Hepatic stellate cell (primary cell): ENCODE data around the gene CCN2.
"Not testable (repeated sequence)": the region's sequence is repeated elsewhere in the genome, so short reads cannot be mapped to it uniquely, and the experiment has no call there.

Source experiments
- DNase-seq: peaks from one replicate; pipeline ENCODE4 v3.0.0; 2011; ENCODE audit warnings: low spot score

The CCN2 gene

DNA sequence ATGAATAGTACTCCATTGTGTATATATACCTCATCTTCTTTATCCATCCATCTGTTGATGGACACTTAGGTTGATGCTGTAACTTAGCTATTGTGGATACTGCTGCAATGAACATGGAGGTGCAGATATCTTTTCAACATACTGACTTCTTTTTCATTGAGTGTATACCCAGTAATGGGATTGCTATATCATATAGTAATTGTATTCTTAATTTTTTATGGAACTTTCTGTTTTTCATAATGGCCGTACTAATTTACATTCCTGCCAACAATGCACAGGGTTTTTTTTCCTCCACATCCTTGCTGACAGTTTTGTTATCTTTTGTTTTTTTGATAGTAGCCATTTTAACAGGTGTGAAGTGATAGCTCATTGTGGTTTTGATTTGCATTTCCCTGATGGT lies 5.2 kb downstream of the CCN2 start:
- no peak for DNase-seq

GRCh38 chr6:131937703-131938631 lies 13.2 kb downstream of the CCN2 start:
- peak; percentile 47 for DNase-seq

DNA sequence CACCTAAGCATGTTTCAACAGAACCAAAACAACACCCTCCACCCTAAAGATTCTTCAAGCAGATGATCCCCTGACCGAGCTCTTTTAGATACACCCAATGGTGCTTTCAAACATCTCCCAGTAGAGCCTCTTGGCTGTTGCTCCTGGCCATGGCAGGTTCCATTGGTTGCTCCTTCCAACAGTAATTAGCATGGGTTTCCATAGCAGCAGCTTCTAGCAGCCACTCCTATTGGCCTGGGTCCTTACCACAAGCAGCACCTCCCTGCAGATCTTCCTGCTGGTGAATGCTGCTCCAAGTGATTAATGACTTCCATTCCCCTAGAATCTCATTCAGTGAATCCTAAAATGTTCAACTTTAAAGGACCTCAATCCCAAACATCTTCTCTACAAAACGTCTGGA lies 13.9 kb downstream of the CCN2 start:
- DNase-seq: no peak

DNA sequence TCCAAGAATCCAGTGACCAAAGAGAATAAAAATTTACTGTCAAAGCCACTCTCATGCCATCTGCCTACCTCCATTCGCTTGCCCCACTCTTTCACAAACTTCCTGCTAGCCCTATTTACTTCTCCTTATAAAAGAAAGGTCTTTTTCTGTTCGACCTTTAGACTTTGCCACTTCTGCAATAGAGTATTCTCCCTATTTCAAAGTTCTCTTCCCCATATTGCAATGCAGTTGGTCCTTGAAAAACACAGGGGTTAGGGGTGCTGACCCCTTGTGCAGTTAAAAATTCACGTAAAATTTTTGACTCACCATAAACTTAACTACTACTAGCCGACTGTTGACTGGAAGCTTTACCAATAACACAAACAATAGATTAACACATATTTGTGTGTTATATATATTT lies 15.0 kb downstream of the CCN2 start:
- no peak for DNase-seq

DNA sequence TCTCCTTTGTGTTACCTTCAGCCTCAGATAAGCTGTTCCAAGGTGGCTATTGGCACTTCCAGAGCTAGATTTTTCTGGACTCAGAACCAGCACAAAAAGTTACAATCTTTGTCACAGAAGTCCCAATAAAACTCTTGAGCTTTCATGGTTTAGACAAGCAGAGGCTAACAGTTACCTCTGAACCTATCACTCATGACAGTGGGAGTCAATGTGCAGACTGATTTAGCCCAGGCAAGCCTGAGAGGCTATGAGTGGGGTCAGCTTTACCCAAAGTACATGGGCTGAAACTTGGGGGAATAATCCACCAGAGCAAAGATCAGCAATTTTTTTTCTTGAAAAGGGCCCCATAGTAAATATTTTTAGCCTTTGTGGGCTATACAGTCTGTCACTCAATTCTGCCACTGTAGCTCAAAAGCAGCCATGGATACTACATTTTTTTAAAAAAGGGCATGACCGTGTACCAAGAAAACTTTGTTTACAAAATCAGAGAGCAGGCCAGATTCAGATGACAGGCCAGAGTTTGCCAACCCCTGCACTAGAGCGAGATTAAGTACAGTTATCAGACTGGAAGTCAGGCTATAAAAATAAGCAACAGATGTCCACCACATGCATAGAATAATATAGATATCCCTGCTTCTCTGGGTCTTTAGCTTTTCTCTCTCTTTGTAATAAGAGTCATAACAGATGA lies 20.0 kb downstream of the CCN2 start:
- DNase-seq: no peak

DNA sequence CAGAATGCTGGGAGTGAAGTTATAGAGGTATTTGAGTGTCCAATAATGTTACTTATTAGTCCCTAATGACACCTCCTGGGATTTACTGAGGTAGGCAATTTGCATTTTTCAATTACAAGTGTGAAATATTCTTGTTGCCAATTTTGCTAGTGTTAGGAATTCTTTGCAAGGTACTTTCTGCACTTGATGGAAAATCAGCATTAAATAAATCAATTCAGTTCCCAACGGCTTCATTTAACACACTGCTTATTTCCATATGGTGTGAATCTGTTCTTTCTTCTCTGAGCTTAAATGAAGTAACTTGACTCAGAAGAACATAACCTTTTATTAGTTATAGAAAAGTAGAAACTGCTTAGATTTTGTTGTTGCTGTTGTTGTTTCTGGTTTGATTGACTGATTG lies 21.2 kb downstream of the CCN2 start:
- no peak for DNase-seq

GRCh38 chr6:131929264-131929663 lies 21.9 kb downstream of the CCN2 start:
- DNase-seq: no peak

GRCh38 chr6:131924881-131925474 lies 26.2 kb downstream of the CCN2 start:
- DNase-seq: peak; percentile 44

DNA sequence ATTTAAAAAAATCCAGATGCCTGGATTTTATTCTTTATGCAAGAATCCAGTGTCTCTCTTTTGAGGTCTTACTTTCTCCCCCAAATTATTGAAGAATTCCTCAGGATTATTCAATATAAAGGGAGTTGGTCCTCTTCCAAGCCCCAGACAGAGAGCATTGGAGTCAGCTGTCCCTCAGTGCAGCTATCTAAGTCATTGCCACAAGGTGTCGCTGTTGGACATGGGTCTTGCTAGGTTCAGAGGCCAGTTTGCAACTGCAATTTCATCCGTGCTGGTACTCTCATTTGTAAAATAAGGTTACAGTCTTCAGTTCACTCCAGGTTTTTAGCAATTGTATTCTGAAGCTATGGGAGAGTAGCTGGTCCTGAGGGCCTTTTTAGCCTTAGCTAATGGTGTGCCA lies 27.8 kb downstream of the CCN2 start:
- no peak for DNase-seq

- DNase-seq: no peak
Measured at GRCh38 chr6:131920656-131921055, 30.5 kb downstream of the CCN2 start.

- no peak for DNase-seq
Measured at GRCh38 chr6:131918650-131919355, 32.4 kb downstream of the CCN2 start.

- DNase-seq: no peak
Measured at GRCh38 chr6:131917763-131918649, 33.2 kb downstream of the CCN2 start.

DNA sequence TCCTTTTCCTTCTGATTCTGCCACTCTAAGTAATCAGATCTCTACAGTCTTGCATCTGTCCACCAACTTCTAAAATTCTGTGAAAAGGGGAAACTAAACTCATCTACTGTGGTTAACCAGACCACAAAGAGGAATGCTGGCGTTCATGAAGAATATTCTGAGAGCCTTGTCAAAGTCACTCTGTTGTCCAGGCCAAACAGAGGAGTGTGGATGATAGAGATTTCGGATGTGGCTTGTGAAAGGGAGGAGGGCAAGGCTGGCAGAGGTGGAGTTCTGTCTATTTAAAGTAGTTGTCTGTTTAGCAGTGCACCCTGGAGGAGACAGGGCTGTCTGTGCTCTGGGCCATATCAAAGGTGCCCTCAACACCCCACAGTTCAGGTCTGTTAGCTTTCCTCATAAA lies 33.9 kb downstream of the CCN2 start:
- no peak for DNase-seq

DNA sequence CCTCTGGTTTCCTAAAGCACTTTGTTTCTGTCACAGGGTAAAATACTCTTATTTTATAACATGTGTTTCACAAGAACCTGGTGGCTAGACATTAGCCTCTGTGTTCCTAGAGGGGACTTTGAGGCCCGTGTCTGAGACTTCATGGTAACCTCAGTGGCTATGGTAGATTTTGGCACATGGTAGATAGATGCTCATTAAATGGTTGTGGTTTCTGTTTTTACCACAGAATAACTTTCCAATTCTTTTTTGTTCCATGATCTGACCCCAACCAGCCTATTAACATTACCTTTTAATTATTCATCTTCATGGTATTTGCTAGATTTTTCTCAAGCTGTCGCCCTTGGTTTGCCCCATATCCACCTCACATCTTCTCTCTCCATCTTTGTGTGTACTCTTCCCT lies 34.3 kb downstream of the CCN2 start:
- DNase-seq: no peak

DNA sequence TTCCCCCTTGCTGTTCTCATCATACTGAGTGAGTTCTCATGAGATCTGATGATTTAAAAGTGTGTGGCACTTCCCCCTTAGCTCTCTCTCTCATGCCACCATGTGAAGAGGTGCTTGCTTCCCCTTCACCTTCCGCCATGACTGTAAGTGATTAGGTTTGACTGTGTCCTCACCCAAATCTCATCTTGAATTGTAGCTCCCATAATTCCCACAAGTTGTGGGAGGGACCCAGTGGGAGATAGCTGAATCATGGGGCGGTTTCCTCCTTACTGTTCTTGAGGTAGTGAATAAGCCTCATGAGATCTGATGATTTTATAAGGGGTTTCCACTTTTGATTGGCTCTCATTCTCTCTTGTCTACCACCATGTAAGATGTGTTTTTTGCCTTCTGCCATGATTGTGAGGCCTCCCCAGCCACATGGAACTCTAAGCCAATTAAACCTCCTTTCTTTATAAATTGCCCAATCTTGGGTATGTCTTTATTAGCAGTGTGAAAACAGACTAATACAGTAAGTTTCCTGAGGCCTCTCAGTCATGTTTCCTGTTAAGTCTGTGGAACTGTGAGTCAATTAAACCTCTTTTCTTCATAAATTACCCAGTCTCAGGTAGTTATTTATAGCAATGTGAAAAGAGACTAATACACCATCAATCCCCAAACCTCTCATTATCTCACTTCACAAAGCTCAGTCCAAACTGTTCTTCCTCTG lies 34.9 kb downstream of the CCN2 start:
- not testable (repeated sequence) for DNase-seq

GRCh38 chr6:131914967-131915751 lies 36.0 kb downstream of the CCN2 start:
- DNase-seq: peak; percentile 53

DNA sequence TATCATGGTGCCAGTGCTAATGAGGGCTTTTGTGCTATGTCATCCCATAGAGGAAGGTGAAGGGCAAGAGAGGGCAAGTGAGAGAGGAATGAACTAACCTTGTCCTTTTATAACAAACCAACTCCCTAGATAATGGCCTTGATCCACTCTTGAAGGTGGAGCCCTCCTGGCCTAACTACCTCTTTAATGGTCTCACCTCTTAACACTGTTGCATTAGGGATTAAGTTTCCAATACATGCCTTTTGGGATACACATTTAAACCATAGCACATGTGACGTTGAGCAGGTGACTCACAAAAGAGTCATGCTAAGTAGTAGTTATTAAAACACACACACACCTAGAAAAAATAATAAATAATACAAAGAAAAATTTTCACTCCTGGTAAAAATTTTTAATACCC lies 36.9 kb downstream of the CCN2 start:
- DNase-seq: no peak

GRCh38 chr6:131911951-131912350 lies 39.2 kb downstream of the CCN2 start:
- peak; percentile 13 for DNase-seq

DNA sequence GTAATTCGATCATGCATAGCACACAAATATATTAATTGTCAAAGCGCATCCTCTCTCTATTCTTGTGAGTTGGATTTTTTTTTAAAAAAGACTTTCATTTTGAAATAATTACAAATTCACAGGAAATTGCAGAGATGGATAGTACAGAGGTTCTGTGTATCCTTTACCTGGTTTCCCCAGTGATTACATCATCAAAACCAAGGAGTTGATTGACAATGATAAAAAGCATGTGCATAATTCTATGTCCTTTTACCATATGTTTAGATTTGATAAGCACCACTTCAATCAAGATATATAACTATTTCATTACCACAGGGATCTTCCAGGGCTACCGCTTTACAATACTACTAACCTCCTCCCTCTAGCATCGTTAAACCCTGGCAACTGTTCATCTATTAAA lies 40.2 kb downstream of the CCN2 start:
- no peak for DNase-seq

DNA sequence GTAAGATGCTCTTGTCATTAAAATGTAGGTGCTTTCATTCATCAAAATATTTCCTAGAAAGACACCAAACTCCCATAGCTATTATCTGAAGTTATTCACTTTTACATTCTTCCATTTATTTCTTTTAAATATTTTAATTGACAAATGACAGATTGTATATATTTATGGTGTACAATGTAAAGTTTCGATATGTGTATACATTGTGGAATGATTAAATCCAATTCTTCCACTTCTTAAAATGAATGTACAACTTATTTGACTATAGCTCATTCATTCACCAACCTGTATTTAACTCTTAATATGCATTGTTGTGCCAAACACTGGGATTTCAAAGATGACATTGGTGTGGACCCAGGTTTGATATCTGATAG lies 41.0 kb downstream of the CCN2 start:
- no peak for DNase-seq
